Stimulated activated CD4-positive, alpha-beta T cell treated with anti-CD3 and anti-CD28 coated beads, Interleukin-4, amount 100 ng/mL, for 1 hour (primary cell): ENCODE results near the gene RAD54L.
"Not testable (repeated sequence)": the region's sequence is repeated elsewhere in the genome, so short reads cannot be mapped to it uniquely, and the experiment has no call there.

Experiments
- DNase-seq: peaks from one replicate; pipeline ENCODE4 v3.0.0-alpha.2; 2020

The RAD54L gene

DNA sequence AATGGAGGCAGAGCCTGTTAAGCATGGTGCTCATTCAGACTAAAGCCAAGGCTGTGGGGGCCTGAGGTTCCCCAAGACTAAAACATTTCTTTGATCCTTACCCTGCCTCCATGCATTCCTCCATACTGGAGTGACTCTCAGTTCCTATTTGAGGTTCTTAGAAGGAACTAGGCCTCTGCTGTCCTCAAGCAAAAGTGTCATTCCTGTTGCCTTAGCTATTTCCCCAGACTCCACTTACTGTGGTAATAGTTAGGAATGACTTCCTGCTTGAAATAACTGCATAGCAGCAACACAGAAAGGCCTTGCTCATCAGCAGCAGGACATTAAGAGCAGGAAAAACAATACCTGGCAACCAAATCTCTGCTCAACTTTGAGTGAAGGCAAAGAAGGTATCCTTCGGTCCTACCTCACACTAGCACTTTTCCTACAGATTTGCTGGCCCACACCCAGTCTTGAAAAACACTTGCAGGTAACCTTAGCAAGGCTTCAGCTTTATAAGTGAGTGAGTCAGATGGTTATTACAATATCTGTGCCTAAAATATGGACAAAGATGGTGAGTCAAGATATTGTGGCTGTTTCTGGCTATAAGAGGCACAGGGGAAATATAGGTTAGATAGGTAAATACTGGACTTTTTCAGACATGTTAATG, 41.0 kb downstream of the RAD54L start:
- no peak for DNase-seq

DNA sequence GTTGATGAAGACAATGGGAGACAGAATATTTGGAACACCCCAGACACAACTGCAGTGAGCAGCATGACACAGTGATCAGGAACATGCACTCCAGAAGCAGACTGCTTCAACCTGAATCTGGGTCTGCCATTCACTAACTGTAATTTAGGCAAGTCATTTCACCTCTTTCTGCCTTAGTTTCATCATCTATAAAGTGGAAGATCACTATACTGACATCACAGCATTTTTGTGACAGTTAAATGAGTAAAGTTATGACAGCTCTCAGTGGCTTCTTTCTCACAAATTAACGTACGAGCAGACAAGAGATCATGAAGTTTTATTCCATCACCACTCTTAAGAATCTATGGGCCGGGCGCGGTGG, 41.6 kb downstream of the RAD54L start:
- DNase-seq, result no peak

DNA sequence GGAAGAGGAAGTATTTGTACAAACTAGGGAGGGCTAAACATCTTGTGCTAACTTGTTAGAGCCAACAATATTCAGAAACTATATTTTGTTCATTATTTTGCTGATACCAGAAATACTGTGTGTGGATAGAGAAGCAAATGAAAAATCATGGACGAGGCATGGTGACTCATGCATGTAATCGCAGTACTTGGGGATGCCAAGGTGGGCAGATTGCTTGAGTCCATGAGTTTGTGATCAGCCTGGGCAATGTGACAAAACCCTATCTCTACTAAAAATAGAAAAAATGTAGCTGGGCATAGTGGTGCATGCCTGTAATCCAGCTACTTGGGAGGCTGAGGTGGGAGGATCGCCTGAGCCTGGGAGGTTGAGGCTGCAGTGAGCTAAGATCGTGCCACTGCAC, 42.4 kb downstream of the RAD54L start:
- DNase-seq, result no peak

DNA sequence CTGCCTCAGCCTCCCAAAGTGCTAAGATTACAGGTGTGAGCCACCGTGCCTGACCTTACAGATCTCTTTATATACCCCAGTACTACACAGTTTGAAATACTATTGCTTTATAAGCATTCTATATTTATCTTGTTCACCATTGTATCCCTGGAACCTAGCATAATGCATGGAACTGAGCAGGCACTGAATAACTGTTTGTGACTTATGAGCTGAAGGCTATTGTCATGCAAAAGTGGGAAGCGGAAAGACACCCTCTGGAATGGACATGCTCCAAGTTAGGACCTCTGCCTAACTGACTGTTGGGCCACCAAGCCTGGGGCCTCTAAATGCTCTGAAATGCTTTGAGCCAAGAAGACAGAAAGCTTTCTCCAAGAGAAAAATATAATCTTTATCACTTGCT, 47.7 kb downstream of the RAD54L start:
- no peak for DNase-seq

DNA sequence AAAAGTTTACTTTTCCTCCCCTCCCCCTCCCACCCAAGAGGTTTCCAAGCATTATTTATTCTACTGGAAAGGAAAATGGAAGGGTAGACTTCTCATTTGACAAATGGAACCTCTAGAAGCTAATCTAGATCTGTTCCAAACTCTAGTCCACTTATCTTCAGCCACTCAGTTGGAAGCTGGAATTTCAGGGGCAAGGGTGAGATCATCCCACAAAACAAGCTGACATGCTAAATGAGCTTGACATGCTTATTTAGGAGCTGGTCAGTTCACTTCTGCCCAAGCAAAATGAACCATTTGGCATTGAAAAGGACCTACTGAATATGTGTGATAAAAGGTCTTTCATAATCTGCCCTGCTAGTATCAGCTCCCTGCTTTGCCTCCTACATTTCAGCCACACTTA, 50.8 kb downstream of the RAD54L start:
- no peak for DNase-seq

DNA sequence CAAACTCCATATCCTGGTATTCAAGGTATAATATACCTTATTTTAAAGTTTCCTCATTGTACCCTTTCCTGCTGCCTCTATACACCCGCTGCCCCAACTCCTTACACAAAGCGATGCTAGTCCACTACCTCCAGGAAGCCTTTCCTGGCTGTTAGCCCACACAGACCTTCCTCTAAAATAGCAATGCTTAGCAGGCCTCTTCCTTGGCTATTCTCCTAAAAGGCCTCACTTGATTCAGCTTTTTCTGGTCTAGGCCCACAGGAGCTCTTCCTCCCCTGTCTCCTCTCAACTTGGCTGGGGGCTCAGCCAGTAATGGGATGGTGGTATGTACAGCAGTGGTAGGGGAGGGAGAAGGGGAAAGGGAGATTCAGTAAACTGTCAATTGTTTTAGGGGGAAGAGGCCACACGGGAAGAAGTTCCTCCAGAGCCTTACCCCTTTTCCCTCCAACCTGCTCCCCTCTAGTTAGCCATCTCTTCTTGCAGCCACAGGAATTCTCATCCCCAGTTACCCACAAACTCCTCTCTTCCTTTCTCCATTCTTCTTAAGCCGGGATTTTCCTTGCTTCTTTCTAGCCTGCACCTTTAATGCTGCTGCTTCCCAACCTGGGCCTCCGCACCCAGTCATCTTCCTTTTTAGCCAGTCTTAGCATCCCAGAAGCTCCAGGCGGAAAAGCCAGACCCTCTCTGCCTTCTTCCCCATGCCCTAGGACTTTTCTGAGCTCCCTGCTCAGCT, 53.3 kb downstream of the RAD54L start:
- no peak for DNase-seq

DNA sequence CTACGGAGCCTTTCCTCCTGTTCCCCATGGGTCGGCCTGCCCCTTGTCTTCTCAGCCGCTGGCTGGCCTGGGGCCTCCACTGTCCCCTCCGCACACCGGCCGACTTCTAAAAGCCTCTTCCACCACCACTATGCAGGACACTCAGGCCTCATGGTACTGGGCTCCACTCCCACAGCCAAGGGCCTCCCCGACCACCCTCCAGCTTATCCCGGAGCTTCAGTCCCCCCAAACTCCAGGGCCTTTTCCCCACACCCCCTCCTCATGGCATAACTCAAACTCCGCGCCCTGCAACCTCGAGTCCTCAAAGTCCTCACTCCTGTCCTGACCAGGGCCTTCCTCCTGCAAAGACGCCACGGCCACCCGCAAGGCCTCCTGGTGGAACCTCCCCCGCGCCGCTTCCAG, 53.8 kb downstream of the RAD54L start:
- DNase-seq, result no peak

DNA sequence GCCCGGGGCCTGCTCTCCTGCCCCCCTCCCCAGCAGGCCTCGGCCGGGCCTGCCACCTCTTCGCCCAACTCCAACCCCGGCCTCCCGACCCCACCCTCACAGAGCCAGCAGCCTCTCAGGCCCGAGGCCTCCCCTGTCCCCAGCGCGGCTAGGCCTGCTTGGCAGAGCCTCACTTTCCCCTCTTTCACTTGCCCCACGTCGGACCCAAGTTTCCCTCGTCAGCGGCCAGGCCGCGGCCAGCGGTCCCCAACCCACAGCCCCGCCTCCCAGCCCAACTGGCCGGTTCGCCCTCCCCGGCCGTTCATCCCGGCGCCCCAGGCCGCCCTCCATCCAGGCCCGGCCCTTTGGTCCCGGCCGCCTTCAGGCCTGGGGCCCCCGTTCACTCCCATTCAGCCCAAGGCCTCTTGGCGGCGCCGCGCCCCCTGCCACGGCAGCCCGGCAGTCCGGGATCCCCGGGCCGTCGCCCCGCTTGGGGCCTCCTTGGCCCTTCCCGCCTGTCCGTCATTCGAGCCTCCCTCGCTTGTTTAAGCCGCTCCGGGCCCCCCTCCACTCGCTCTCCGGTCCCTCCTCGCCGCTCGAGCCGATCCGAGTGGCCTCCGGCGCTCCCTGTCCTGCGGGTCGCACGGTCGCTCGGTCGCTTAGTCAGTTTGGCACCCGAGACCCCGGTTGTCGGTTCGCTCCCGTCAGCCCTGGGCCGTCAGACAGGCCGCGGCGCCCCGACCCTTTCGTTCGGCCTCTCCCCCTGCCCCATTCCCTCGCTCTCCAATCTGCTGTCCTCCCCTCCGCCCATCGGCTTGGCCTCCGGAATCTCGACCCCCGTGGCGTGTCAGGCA, 54.5 kb downstream of the RAD54L start:
- DNase-seq, result peak; percentile 55

DNA sequence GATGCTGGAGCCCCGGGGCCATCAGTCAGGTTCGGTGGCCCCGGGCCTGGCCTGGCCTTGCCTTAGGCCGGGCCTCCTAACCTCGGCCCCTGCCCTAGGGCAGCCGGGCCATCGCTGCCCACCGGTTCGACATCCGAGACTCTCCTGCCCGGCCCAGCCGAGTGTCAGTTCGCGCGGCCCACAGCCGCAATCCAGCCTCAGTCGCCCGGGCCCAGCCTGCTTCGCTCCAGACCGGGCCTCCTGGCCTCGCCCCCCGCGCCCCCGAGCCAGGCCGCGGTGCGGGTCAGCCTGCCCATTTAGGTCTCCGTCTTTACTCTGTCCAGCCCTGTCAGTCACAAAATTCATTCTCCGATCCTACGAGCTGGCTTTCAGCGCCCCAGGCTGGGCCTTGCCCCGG, 55.1 kb downstream of the RAD54L start:
- DNase-seq, result peak; percentile 38

DNA sequence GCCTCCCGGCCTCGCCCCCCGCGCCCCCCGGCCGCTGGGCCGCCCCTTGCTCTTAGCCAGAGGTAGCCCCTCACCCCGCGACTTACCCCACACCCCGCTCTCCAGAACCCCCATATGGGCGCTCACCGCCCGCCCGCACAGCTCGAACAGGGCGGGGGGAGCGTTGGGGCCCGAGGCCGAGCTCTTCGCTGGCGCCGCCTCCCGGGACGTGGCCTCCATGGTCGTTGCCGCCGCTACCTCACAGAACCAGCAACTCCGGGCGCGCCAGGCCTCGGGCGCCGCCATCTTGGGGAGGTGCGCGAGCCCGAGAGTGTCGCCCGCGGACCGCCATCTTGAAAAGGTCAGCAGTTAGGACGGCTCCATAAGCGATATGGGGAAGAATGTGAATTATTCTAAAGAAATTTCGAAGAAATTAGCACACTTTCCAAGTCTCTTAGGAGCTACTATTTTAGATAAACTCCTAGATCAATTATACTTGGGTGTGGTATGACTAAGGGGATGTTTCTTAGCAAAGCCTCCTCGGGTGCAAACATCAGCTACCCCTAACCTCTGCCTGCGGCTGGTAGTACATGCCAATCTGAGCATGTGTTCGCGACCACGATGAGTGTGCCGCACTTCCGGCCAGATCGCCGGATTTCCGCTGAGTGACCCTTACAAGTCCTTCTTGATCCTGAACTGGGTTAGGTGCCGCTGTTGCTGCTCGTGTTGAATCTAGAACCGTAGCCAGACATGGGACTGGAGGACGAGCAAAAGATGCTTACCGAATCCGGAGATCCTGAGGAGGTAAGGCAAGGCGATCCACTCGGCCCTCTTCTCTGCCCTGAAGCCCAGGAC, 55.7 kb downstream of the RAD54L start, which contains the start of the genes LRRC41 and UQCRH:
TSS of gene LRRC41 (minus strand) at position 579 of the 834 bp plus-strand sequence. CDS start at position 285, 294 bp downstream.
TSS of gene UQCRH (plus strand) at position 661 of the 834 bp plus-strand sequence. CDS start at position 730, 69 bp downstream.
- DNase-seq, result peak; percentile 93

DNA sequence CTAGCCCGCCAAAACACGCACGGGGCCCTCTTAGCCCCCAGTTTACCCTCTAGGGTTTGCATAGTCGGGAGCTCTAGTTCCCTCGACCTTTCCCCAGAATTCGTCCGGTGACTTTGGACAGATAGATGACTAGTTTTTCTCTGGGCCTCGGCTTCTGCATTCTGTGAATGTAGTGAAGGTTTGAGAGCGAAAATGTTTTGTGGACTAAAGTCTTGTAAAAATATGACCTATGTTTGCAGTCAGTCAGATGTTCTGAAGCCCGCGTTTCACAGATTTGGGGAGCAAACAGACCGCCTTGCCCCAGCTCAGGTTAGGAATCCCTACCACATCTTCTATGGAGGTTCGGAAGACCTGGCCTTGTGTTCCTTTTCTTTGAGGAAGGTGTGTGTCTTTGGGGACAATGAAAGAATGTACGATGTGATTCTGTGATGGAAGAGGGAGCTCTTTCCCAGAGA, 56.3 kb downstream of the RAD54L start:
- no peak for DNase-seq

DNA sequence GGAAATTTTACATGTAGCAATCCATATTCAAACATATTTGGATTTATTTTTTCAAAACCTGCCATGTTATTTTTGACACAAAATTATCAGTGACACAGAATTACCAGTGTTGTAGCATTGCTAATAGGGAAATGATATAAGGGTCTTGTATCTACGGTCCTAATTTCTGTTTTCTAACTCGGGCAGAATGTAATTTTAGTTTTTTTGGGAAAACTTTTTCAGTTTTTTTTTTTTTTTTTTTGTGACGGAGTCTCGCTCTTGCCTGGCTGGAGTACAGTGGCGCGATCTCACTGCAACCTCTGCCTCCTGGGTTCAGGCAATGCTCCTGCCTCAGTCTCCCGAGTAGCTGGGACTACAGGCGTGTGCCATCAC, 58.6 kb downstream of the RAD54L start:
- no peak for DNase-seq

DNA sequence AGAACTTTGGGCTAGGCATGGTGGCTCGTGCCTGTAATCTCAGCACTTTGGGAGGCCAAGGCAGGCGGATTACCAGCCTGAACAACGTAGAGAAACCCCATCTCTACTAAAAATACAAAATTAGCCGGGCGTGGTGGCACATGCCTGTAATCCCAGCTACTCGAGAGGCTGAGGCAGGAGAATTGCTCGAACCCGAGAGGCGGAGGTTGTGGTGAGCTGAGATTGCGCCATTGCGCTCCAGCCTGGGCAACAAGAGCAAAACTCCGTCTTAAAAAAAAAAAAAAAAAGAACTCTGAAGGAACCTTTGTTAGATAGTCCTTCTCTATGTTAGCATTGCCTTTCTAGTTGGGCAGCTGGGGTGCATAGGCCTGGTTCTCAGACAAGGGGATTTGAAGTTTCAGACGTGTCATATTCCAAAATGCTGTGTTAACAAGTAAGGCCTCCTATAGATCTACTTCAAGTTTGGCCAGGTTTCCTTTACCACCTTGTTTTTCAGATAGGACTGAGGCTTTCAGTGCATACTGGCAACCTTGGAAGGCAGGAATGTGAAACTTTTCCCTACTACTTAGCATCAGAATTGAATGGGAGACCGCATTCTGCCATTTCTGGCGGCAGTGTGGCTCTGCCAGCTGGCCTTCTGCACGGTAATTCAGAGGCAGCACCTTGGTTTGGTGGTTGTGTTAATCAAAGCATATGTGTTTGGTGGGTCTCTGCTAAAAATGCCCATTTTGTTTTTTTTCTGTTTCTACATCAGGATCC, 62.0 kb downstream of the RAD54L start:
- DNase-seq, result no peak

DNA sequence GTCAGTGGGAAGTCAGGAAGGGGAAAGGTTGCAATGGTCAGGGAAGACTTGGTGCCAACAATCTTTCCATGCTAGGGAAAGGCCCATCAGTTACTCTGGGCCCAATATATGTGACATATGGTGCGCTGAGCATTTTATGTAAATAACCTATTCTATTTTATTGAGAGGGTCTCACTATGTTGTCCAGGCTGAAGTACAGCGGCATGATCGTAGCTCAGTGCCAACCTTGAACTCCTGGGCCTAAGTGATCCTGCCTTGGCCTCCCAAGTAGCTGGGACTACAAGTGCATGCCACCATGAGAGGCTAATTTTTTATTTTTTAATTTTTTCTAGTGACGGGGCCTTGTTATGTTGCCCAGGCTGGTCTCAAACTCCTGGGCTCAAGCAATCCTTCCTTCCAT, 62.8 kb downstream of the RAD54L start:
- no peak for DNase-seq

DNA sequence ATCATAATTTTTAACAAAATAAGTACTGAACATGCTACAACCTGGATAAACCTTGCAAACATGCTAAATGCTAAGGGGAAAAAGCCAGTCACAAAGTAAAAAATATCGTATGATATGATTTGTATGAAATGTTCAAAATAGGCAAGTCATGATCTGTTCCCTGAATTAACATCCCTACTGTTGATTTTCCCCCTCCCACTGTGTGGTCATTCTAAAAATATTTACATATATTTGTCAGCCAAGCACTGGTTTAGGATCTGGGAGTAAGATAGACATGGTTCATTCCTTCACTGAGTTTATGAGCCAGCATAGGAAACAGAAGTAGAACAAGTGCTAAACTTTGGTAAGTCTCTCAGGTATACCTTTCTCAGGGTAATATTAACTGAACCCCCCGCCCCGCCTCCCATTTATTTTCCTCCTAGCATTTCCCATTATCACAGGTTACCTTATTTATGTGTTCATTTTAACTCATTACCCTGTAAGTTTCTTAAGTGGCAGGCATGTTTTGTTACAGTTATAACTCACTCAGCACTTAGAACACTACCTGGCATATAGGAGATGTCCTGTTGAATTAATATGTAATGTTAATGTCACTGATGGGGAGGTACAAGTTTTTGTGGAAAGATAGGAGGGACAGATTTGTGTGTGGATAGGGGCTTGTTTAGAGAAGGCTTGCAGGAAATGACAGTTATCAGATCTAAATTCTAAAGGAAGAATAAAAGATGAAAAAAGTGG, 68.3 kb downstream of the RAD54L start:
- no peak for DNase-seq

DNA sequence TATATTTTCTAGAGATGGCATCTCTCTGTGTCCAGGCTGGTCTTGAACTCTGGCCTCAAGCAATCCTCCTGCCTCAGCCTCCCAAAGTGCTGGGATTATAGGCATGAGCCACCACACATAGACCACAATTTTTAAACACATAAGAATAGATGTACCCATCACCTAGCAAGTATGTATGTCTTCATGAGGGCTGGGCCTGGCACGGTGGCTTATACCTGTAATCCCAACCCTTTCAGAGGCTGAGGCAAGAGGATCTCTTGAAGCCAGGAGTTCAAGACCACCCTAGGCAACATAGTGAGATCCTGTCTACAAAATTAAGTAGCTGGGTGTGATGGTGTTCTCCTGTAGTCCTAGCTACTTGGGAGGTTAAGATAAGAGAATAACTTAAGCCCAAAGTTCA, 69.8 kb downstream of the RAD54L start:
- DNase-seq, result no peak

DNA sequence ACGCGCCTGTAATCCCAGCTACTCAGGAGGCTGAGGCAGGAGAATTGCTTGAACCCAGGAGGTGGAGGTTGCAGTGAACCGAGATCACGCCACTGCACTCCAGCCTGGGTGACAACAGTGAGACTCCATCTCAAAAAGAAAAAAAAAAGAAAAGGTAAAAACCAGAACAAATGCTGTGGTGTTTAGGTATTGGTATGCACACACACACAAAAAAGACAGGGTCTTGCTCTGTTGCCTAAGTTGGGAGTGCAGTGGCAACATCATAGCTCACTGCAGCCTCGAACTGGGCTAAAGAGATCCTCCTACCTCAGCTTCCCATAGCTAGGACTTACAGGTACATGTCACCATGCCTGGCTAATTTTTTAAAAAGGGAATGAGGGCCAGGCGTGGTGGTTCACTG, 71.7 kb downstream of the RAD54L start:
- DNase-seq, result not testable (repeated sequence)

DNA sequence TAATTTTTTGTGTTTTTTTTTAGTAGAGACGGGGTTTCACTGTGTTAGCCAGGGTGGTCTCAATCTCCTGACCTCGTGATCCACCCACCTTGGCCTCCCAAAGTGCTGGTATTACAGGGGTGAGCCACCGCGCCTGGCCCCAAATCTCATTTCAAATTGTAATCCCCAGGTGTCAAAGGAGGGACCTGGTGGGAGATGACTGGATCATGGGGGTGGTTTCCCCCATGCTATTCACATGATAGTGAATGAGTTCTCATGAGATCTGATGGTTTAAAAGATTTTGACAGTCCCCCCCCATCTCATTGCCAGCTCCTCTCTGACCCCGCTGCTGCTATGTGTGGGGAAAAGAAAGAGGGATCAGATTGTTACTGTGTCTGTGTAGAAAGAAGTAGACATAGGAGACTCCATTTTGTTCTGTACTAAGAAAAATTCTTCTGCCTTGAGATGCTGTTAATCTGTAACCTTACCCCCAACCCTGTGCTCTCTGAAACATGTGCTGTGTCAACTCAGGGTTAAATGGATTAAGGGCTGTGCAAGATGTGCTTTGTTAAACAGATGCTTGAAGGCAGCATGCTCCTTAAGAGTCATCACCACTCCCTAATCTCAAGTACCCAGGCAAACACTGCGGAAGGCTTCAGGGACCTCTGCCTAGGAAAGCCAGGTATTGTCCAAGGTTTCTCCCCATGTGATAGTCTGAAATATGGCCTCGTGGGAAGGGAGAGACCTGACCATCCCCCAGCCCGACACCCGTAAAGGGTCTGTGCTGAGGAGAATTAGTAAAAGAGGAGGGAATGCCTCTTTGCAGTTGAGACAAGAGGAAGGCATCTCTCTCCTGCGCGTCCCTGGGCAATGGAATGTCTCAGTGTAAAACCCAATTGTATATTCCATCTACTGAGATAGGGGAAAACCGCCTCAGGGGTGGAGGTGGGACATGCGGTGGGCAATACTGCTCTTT, 72.7 kb downstream of the RAD54L start:
- DNase-seq, result not testable (repeated sequence)

DNA sequence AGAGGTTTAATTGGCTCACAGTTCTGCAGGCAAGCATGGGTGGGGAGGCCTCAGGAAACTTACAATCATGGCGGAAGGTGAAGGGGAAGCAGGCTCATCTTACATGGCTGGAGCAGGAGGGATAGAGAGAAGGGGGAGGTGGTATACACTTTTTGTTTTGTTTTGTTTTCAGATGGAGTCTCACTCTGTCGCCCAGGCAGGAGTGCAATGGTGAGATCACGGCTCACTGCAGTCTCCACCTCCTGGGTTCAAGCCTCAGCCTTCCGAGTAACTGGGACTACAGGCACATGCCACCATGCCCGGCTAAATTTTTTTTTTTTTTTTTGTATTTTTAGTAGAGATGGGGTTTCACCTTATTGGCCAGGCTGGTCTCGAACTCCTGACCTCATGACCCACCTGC, 74.6 kb downstream of the RAD54L start:
- DNase-seq, result not testable (repeated sequence)
